GM23248 (cell line): ENCODE measurements around the gene PDE1A.

Source experiments
- EZH2 ChIP-seq: fragments of 200-600 bp; sonication (generic); IDR thresholded peaks from 2 replicates; pipeline ENCODE4 v1.6.1; 2018; ENCODE audit warnings: antibody characterized with exemption, mild to moderate bottlenecking; ENCODE audit not compliant: insufficient read depth, poor library complexity, severe bottlenecking
- EZH2phosphoT487 ChIP-seq: fragments of 200-600 bp; sonication (generic); IDR thresholded peaks from 2 replicates; pipeline ENCODE4 v1.6.1; 2018; ENCODE audit warnings: antibody characterized with exemption, moderate library complexity, mild to moderate bottlenecking, low read depth; ENCODE audit not compliant: insufficient read depth

- no peak for TF ChIP-seq EZH2
- no peak for TF ChIP-seq EZH2phosphoT487
Measured at GRCh38 chr2:182349268-182349667, 77.6 kb downstream of the PDE1A start.
